Activated CD4-positive, CD25-positive, alpha-beta regulatory T cell treated with anti-CD3 and anti-CD28 coated beads, Interleukin-2, amount 50 U/mL, for 24 hours (primary cell): ENCODE results near the gene EXOC5.
"Not testable (repeated sequence)": the region's sequence is repeated elsewhere in the genome, so short reads cannot be mapped to it uniquely, and the experiment has no call there.

Experiments used
- ATAC-seq, 2 donors: fragments of 150-1000 bp; cut with Tn5 transposase; one replicate each; pipeline ENCODE4 v1.10.0; 2021; ENCODE audit warnings: mild to moderate bottlenecking in 1 of 2, moderate library complexity in 1 of 2

The EXOC5 gene

GRCh38 chr14:57246933-57247657 is 21.6 kb downstream of the EXOC5 start:
- ATAC-seq = no peak

- ATAC-seq = no peak
Measured at GRCh38 chr14:57245941-57246340, 22.8 kb downstream of the EXOC5 start.

GRCh38 chr14:57244106-57244505 is 24.6 kb downstream of the EXOC5 start:
- no peak for ATAC-seq

- no peak for ATAC-seq
Measured at GRCh38 chr14:57243320-57243719, 25.4 kb downstream of the EXOC5 start.

- ATAC-seq = not testable (repeated sequence)
Measured at GRCh38 chr14:57240115-57240514, 28.6 kb downstream of the EXOC5 start.

- no peak for ATAC-seq
Measured at GRCh38 chr14:57232006-57232405, 36.7 kb downstream of the EXOC5 start.

- not testable (repeated sequence) for ATAC-seq
Measured at GRCh38 chr14:57228320-57228719, 40.4 kb downstream of the EXOC5 start.

GRCh38 chr14:57227083-57227482 is 41.6 kb downstream of the EXOC5 start:
- ATAC-seq = peak in 1 of 2 donors; percentile 38

GRCh38 chr14:57221931-57222330 is 46.8 kb downstream of the EXOC5 start:
- no peak for ATAC-seq

- no peak for ATAC-seq
Measured at GRCh38 chr14:57212919-57213318, 55.8 kb downstream of the EXOC5 start.

GRCh38 chr14:57209561-57209960 is 59.1 kb downstream of the EXOC5 start:
- no peak for ATAC-seq

- ATAC-seq = no peak
Measured at GRCh38 chr14:57205938-57206337, 62.8 kb downstream of the EXOC5 start.

GRCh38 chr14:57202672-57203071 is 66.0 kb downstream of the EXOC5 start:
- ATAC-seq = peak in 1 of 2 donors; percentile 24

GRCh38 chr14:57199921-57200320 is 68.8 kb downstream of the EXOC5 start:
- ATAC-seq = no peak

- ATAC-seq = no peak
Measured at GRCh38 chr14:57189070-57189469, 79.6 kb downstream of the EXOC5 start.

- ATAC-seq = no peak
Measured at GRCh38 chr14:57182760-57183503, 85.8 kb downstream of the EXOC5 start.

- ATAC-seq = no peak
Measured at GRCh38 chr14:57179273-57179672, 89.4 kb downstream of the EXOC5 start.

GRCh38 chr14:57174466-57174865 is 94.2 kb downstream of the EXOC5 start:
- no peak for ATAC-seq

- no peak for ATAC-seq
Measured at GRCh38 chr14:57171903-57172302, 96.8 kb downstream of the EXOC5 start.

GRCh38 chr14:57171363-57171762 is 97.3 kb downstream of the EXOC5 start:
- no peak for ATAC-seq

- no peak for ATAC-seq
Measured at GRCh38 chr14:57169901-57170300, 98.8 kb downstream of the EXOC5 start.

- ATAC-seq = no peak
Measured at GRCh38 chr14:57168138-57168679, 100.5 kb downstream of the EXOC5 start.

- no peak for ATAC-seq
Measured at GRCh38 chr14:57161583-57162234, 107.0 kb downstream of the EXOC5 start.
